ENCODE measurements around the gene SCGN.

GRCh38 chr6:25623879-25624278 is 28.1 kb upstream of the SCGN start:
- TF ChIP-seq CTCF (IDR thresholded peaks at IDR 0.05; ENCODE audit: low read length) (no peak), EZH2 (IDR thresholded peaks at IDR 0.05; ENCODE audit: borderline replicate concordance, low read length) (no peak)

Data from OCI-LY1 (cell line).